ENCODE data around the gene PEX5. TPM values are rescaled to one million over a fixed set of nuclear protein-coding genes. Genes with fewer than 3 reads are reported as not detected.
A peak's percentile ranks its signal among the peaks of the same experiment; 100 is the strongest.
"Not testable (repeated sequence)": the region's sequence is repeated elsewhere in the genome, so short reads cannot be mapped to it uniquely, and the experiment has no call there.

Gene PEX5
- polyA plus RNA-seq, 4 donors: 17.8 to 40.3 (median 28.2) TPM

GRCh38 chr12:7210642-7211151, 21.2 kb downstream of the PEX5 start:
- no peak for DNase-seq
- WGBS, 3 donors: 88 to 96% (median 95%) methylated on average over 6 of the region's 6 CpGs
- Histone ChIP-seq H3K27me3 (ENCODE audit: control insufficient read depth in 3 of 3, insufficient read depth in 3 of 3, low read length in 3 of 3) (no peaks in the 10 kb centered on the region), H3K4me3 (ENCODE audit: low read depth in 1 of 3, low read length in 3 of 3) (no peak overlapping the region), H3K9me3 (ENCODE audit: control insufficient read depth in 2 of 2, insufficient read depth in 1 of 2, low read depth in 1 of 2, low read length in 1 of 2) (peaks cover 0 to 19% of the 10 kb centered on the region in 2 donors), H3K4me1 (ENCODE audit: control insufficient read depth in 3 of 3, insufficient read depth in 2 of 3, low read depth in 1 of 3, low read length in 2 of 3) (no peaks in the 10 kb centered on the region), H3K36me3 (ENCODE audit: control insufficient read depth in 3 of 3, insufficient read depth in 2 of 3, low read depth in 1 of 3, low read length in 3 of 3) (peaks cover 18 to 42% (median 23%) of the 10 kb centered on the region in 3 donors), H3K27ac (ENCODE audit: low read depth in 1 of 3, low read length in 2 of 3) (no peak overlapping the region)
- no peak for FAIRE-seq

- 91 to 94% (median 92%) methylated on average over 2 of the region's 2 CpGs for WGBS, 3 donors
- FAIRE-seq: no peak
- Histone ChIP-seq H3K27ac (ENCODE audit: low read depth in 1 of 3, low read length in 2 of 3) (no peak overlapping the region), H3K36me3 (ENCODE audit: control insufficient read depth in 3 of 3, insufficient read depth in 2 of 3, low read depth in 1 of 3, low read length in 3 of 3) (peaks cover 11 to 38% (median 23%) of the 10 kb centered on the region in 3 donors), H3K9me3 (ENCODE audit: control insufficient read depth in 2 of 2, insufficient read depth in 1 of 2, low read depth in 1 of 2, low read length in 1 of 2) (peaks cover 0 to 19% of the 10 kb centered on the region in 2 donors), H3K4me1 (ENCODE audit: control insufficient read depth in 3 of 3, insufficient read depth in 2 of 3, low read depth in 1 of 3, low read length in 2 of 3) (no peaks in the 10 kb centered on the region), H3K27me3 (ENCODE audit: control insufficient read depth in 3 of 3, insufficient read depth in 3 of 3, low read length in 3 of 3) (no peaks in the 10 kb centered on the region), H3K4me3 (ENCODE audit: low read depth in 1 of 3, low read length in 3 of 3) (no peak overlapping the region)
- no peak for DNase-seq
These were observed 23.2 kb downstream of the PEX5 start for GRCh38 chr12:7212678-7213077.

GRCh38 chr12:7213745-7214144, 24.3 kb downstream of the PEX5 start:
- not testable (repeated sequence) for FAIRE-seq; H3K4me3 ChIP-seq (ENCODE audit: low read depth in 1 of 3, low read length in 3 of 3)
- no CpG with 5 or more reads among the region's 2 CpGs for WGBS, 3 donors

GRCh38 chr12:7217475-7218069, 28.1 kb downstream of the PEX5 start:
- FAIRE-seq (no peak), DNase-seq (no peak)
- no peak overlapping the region for H3K4me3 ChIP-seq (ENCODE audit: low read depth in 1 of 3, low read length in 3 of 3)
- no peaks in the 10 kb centered on the region for H3K4me1 ChIP-seq (ENCODE audit: control insufficient read depth in 3 of 3, insufficient read depth in 2 of 3, low read depth in 1 of 3, low read length in 2 of 3)
- WGBS, 3 donors: 55 to 66% (median 59%) methylated on average over 7 of the region's 7 CpGs
- no peaks in the 10 kb centered on the region for H3K27me3 ChIP-seq (ENCODE audit: control insufficient read depth in 3 of 3, insufficient read depth in 3 of 3, low read length in 3 of 3)
- H3K27ac ChIP-seq (ENCODE audit: low read depth in 1 of 3, low read length in 2 of 3): no peak overlapping the region
- peaks cover 0 to 2% (median 2%) of the 10 kb centered on the region in 3 donors for H3K36me3 ChIP-seq (ENCODE audit: control insufficient read depth in 3 of 3, insufficient read depth in 2 of 3, low read depth in 1 of 3, low read length in 3 of 3)
- H3K9me3 ChIP-seq (ENCODE audit: control insufficient read depth in 2 of 2, insufficient read depth in 1 of 2, low read depth in 1 of 2, low read length in 1 of 2): peaks cover 0 to 2% of the 10 kb centered on the region in 2 donors

More at GRCh38 chr12:7213745-7214144, 24.3 kb downstream of the PEX5 start:
- H3K36me3 ChIP-seq (ENCODE audit: control insufficient read depth in 3 of 3, insufficient read depth in 2 of 3, low read depth in 1 of 3, low read length in 3 of 3): peaks cover 11 to 29% (median 23%) of the 10 kb centered on the region in 3 donors
- DNase-seq; H3K27ac ChIP-seq (ENCODE audit: low read depth in 1 of 3, low read length in 2 of 3); H3K4me1 ChIP-seq (ENCODE audit: control insufficient read depth in 3 of 3, insufficient read depth in 2 of 3, low read depth in 1 of 3, low read length in 2 of 3); H3K27me3 ChIP-seq (ENCODE audit: control insufficient read depth in 3 of 3, insufficient read depth in 3 of 3, low read length in 3 of 3): not testable (repeated sequence)
- H3K9me3 ChIP-seq (ENCODE audit: control insufficient read depth in 2 of 2, insufficient read depth in 1 of 2, low read depth in 1 of 2, low read length in 1 of 2): peaks cover 0 to 19% of the 10 kb centered on the region in 2 donors

- Histone ChIP-seq H3K9me3 (ENCODE audit: control insufficient read depth in 2 of 2, insufficient read depth in 1 of 2, low read depth in 1 of 2, low read length in 1 of 2) (no peaks in the 10 kb centered on the region), H3K27ac (ENCODE audit: low read depth in 1 of 3, low read length in 2 of 3) (no peak overlapping the region), H3K36me3 (ENCODE audit: control insufficient read depth in 3 of 3, insufficient read depth in 2 of 3, low read depth in 1 of 3, low read length in 3 of 3) (no peaks in the 10 kb centered on the region), H3K4me3 (ENCODE audit: low read depth in 1 of 3, low read length in 3 of 3) (no peak overlapping the region), H3K27me3 (ENCODE audit: control insufficient read depth in 3 of 3, insufficient read depth in 3 of 3, low read length in 3 of 3) (no peaks in the 10 kb centered on the region), H3K4me1 (ENCODE audit: control insufficient read depth in 3 of 3, insufficient read depth in 2 of 3, low read depth in 1 of 3, low read length in 2 of 3) (no peaks in the 10 kb centered on the region)
- FAIRE-seq: no peak
- peak; percentile 73 to 79 for DNase-seq
- WGBS, 3 donors: 12 to 18% (median 15%) methylated on average over 3 of the region's 3 CpGs
These were observed 30.2 kb downstream of the PEX5 start for GRCh38 chr12:7219599-7220243.

- H3K27ac ChIP-seq (ENCODE audit: low read depth in 1 of 3, low read length in 2 of 3): no peak overlapping the region
- no peak overlapping the region for H3K4me3 ChIP-seq (ENCODE audit: low read depth in 1 of 3, low read length in 3 of 3)
- no peaks in the 10 kb centered on the region for H3K27me3 ChIP-seq (ENCODE audit: control insufficient read depth in 3 of 3, insufficient read depth in 3 of 3, low read length in 3 of 3)
- no peaks in the 10 kb centered on the region for H3K9me3 ChIP-seq (ENCODE audit: control insufficient read depth in 2 of 2, insufficient read depth in 1 of 2, low read depth in 1 of 2, low read length in 1 of 2)
- DNase-seq (no peak), FAIRE-seq (no peak)
- WGBS, 3 donors: 75 to 88% (median 78%) methylated on average over 1 of the region's 1 CpG
- H3K4me1 ChIP-seq (ENCODE audit: control insufficient read depth in 3 of 3, insufficient read depth in 2 of 3, low read depth in 1 of 3, low read length in 2 of 3): no peaks in the 10 kb centered on the region
- no peaks in the 10 kb centered on the region for H3K36me3 ChIP-seq (ENCODE audit: control insufficient read depth in 3 of 3, insufficient read depth in 2 of 3, low read depth in 1 of 3, low read length in 3 of 3)
These were observed 32.0 kb downstream of the PEX5 start for GRCh38 chr12:7221486-7221885.

GRCh38 chr12:7229741-7230140, 40.3 kb downstream of the PEX5 start:
- 86 to 91% (median 88%) methylated on average over 2 of the region's 2 CpGs for WGBS, 3 donors
- Histone ChIP-seq H3K27ac (ENCODE audit: low read depth in 1 of 3, low read length in 2 of 3) (no peak overlapping the region), H3K4me3 (ENCODE audit: low read depth in 1 of 3, low read length in 3 of 3) (no peak overlapping the region), H3K36me3 (ENCODE audit: control insufficient read depth in 3 of 3, insufficient read depth in 2 of 3, low read depth in 1 of 3, low read length in 3 of 3) (no peaks in the 10 kb centered on the region), H3K9me3 (ENCODE audit: control insufficient read depth in 2 of 2, insufficient read depth in 1 of 2, low read depth in 1 of 2, low read length in 1 of 2) (no peaks in the 10 kb centered on the region), H3K27me3 (ENCODE audit: control insufficient read depth in 3 of 3, insufficient read depth in 3 of 3, low read length in 3 of 3) (peaks cover 0 to 3% (median 0%) of the 10 kb centered on the region in 3 donors), H3K4me1 (ENCODE audit: control insufficient read depth in 3 of 3, insufficient read depth in 2 of 3, low read depth in 1 of 3, low read length in 2 of 3) (no peaks in the 10 kb centered on the region)
- DNase-seq (no peak), FAIRE-seq (no peak)

GRCh38 chr12:7241404-7242005, 52.0 kb downstream of the PEX5 start:
- H3K36me3 ChIP-seq (ENCODE audit: control insufficient read depth in 3 of 3, insufficient read depth in 2 of 3, low read depth in 1 of 3, low read length in 3 of 3): no peaks in the 10 kb centered on the region
- H3K4me1 ChIP-seq (ENCODE audit: control insufficient read depth in 3 of 3, insufficient read depth in 2 of 3, low read depth in 1 of 3, low read length in 2 of 3): no peaks in the 10 kb centered on the region
- WGBS, 3 donors: 86 to 91% (median 90%) methylated on average over 3 of the region's 3 CpGs
- H3K9me3 ChIP-seq (ENCODE audit: control insufficient read depth in 2 of 2, insufficient read depth in 1 of 2, low read depth in 1 of 2, low read length in 1 of 2): no peaks in the 10 kb centered on the region
- FAIRE-seq (no peak), DNase-seq (no peak)
- H3K4me3 ChIP-seq (ENCODE audit: low read depth in 1 of 3, low read length in 3 of 3): no peak overlapping the region
- H3K27me3 ChIP-seq (ENCODE audit: control insufficient read depth in 3 of 3, insufficient read depth in 3 of 3, low read length in 3 of 3): no peaks in the 10 kb centered on the region
- H3K27ac ChIP-seq (ENCODE audit: low read depth in 1 of 3, low read length in 2 of 3): no peak overlapping the region

Measured in small intestine (tissue), 7 donors.